ENCODE data around the gene SHISA7. TPM values are rescaled to one million over a fixed set of nuclear protein-coding genes. Genes with fewer than 3 reads are reported as not detected.

SHISA7 gene
- total RNA-seq, 4 donors from 2014 or later, result not detected

DNA sequence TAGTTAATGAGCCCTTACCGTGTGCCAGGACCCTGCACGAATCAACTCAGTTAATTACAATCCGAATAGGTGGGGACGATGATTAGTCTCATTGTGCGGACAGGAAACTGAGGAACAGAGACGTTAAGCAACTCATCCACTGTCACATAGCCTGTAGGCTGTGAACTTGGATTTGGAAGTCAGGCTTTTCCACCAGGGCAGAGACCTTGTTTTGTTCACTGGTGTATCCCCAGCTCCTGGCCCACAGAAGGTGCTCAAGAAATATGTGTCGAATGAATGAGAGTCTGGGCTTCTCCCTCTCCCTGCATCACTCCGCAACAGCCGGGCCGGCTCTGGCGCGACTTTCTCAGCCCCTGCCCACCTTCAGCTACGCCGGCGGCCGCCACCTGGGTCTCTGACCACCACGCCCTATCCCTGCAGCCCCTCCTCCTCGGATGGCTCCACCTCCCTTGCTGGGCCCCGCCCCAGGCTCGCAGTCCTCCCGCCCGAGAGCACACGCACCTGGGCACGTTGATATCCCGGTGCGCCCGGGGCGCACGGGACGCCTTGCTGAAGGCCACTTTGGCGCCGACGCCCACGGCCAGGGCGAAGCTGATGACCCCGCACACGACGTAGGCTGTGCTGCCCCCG lies 1.3 kb downstream of the SHISA7 start:
- H3K4me1 ChIP-seq, result peaks cover 0 to 24% (median 9%) of the 10 kb centered on the region in 4 donors
- no peak for DNase-seq
- TF ChIP-seq, protein P1, sequence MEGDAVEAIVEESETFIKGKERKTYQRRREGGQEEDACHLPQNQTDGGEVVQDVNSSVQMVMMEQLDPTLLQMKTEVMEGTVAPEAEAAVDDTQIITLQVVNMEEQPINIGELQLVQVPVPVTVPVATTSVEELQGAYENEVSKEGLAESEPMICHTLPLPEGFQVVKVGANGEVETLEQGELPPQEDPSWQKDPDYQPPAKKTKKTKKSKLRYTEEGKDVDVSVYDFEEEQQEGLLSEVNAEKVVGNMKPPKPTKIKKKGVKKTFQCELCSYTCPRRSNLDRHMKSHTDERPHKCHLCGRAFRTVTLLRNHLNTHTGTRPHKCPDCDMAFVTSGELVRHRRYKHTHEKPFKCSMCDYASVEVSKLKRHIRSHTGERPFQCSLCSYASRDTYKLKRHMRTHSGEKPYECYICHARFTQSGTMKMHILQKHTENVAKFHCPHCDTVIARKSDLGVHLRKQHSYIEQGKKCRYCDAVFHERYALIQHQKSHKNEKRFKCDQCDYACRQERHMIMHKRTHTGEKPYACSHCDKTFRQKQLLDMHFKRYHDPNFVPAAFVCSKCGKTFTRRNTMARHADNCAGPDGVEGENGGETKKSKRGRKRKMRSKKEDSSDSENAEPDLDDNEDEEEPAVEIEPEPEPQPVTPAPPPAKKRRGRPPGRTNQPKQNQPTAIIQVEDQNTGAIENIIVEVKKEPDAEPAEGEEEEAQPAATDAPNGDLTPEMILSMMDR (IDR thresholded peaks at IDR 0.05), result no peak
- no peak for TF ChIP-seq POLR2A (IDR thresholded peaks at IDR 0.05)
- H3K4me3 ChIP-seq, result no peak overlapping the region
- no peaks in the 10 kb centered on the region for H3K36me3 ChIP-seq
- no peaks in the 10 kb centered on the region for H3K9me3 ChIP-seq
- H3K27ac ChIP-seq, result no peak overlapping the region
- H3K27me3 ChIP-seq, result peaks cover 0 to 57% of the 10 kb centered on the region in 2 donors

DNA sequence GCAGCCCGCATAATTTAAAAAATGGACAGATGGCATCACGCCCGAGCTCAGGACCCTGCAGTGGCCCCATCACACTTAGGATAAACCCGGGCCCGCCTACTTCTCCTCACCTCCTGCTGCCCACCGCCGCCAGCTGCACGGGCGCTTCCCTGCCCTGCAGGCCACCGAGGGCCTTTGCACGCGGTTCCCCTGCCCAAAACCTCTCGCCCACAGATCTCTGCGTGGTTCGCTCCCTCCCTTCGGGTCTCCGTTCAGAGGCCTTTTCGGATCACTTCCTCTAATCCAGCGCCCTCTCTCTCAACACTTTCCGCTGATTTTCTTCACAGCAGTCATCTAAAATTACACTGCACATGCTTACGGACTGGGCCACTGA lies 1.8 kb downstream of the SHISA7 start:
- no peak for DNase-seq
- H3K36me3 ChIP-seq, result no peaks in the 10 kb centered on the region
- no peak overlapping the region for H3K27ac ChIP-seq
- H3K9me3 ChIP-seq, result no peaks in the 10 kb centered on the region
- H3K4me1 ChIP-seq, result peaks cover 0 to 24% (median 9%) of the 10 kb centered on the region in 4 donors
- peaks cover 0 to 57% of the 10 kb centered on the region in 2 donors for H3K27me3 ChIP-seq
- TF ChIP-seq, protein P1 (IDR thresholded peaks at IDR 0.05), result no peak
- no peak for TF ChIP-seq POLR2A (IDR thresholded peaks at IDR 0.05)
- H3K4me3 ChIP-seq, result no peak overlapping the region

DNA sequence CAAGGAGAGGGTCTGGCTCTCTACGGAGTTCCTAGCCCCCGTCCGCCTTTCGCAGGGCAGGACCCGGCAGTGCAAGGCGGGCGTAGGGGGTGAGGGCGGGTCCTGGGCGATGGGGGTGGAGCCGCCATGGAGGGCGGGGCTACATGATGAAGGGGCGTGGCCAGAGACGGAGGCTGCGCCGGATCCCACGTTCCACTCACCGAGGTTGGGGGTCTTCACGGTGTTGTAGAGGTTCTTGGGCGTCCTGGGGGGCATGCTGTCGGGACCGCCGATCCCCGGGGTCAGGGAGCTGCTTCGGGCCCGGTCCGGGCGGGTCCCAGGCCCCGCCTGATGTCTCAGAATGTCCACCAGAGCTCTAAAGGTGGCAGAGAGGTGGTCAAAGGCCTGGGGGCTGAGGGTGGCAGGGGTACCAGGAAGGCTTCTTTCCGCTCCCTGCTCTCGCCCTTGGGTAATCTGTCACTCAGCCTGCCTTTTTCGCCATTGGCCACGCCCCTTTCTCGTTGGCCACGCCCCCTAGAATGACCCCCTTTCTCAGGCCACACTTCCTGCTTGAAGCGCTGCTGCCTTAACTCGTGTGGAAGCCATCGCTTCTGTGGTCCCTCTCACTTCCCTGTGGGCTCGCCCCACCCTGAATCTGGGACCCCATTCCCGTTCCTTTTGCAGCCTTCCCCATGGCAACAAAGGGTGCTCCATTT lies 2.5 kb downstream of the SHISA7 start:
- peaks cover 0 to 57% of the 10 kb centered on the region in 2 donors for H3K27me3 ChIP-seq

DNA sequence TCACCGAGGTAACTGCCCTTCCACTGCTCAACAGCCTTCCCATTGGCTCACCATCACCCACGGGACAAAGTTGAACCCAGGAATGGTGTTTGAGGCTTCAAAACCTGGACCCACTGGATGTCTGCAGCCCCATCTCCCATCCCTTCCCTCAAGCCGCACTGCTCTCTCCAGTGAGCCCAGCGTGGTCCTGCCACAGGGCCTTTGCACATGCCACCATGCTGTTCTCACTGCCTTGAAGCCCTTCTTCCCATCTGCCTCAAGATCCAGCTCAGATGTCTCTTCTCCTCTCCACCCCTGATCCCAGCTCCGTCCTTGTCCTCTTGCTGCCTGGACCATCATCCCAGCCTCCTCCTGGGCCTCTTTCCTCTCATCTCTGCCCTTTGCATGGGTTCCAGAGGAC lies 4.0 kb downstream of the SHISA7 start:
- Histone ChIP-seq H3K27me3 (peaks cover 0 to 48% of the 10 kb centered on the region in 2 donors), H3K9me3 (no peaks in the 10 kb centered on the region), H3K27ac (no peak overlapping the region), H3K4me3 (no peak overlapping the region), H3K4me1 (peaks cover 0 to 24% (median 9%) of the 10 kb centered on the region in 4 donors), H3K36me3 (no peaks in the 10 kb centered on the region)
- TF ChIP-seq, protein P1 (IDR thresholded peaks at IDR 0.05), result no peak
- no peak for TF ChIP-seq POLR2A (IDR thresholded peaks at IDR 0.05)
- no peak for DNase-seq

More for the DNA sequence above, 2.5 kb downstream of the SHISA7 start:
- DNase-seq, result no peak
- Histone ChIP-seq H3K27ac (no peak overlapping the region), H3K9me3 (no peaks in the 10 kb centered on the region), H3K4me3 (no peak overlapping the region), H3K4me1 (peaks cover 0 to 24% (median 9%) of the 10 kb centered on the region in 4 donors), H3K36me3 (no peaks in the 10 kb centered on the region)
- TF ChIP-seq POLR2A (IDR thresholded peaks at IDR 0.05), result no peak
- TF ChIP-seq, protein P1 (IDR thresholded peaks at IDR 0.05), result no peak

DNA sequence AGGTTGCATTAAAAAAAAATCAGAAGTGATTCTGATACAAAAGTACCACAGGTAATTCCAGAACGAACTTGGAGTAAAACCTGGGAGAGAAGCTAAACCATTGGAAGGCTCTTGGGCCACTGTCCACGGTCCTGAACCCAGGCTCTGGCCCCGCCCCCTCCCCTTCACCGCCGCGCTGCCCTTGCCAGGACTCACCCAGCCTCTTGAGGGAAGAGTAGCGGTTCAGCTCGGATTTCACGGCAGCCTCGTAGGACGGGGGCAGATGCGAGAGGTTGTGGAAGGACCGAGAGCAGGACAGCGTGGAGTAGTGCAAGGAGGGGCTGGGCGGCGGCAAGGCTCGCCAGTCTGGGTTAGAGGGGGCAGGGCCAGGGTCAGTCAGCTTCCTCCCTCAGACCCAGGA lies 5.7 kb downstream of the SHISA7 start:
- H3K9me3 ChIP-seq, result no peaks in the 10 kb centered on the region
- no peak overlapping the region for H3K27ac ChIP-seq
- no peaks in the 10 kb centered on the region for H3K36me3 ChIP-seq
- H3K4me3 ChIP-seq, result no peak overlapping the region
- peaks cover 0 to 20% (median 9%) of the 10 kb centered on the region in 4 donors for H3K4me1 ChIP-seq
- H3K27me3 ChIP-seq, result peaks cover 0 to 45% of the 10 kb centered on the region in 2 donors
- TF ChIP-seq, protein P1 (IDR thresholded peaks at IDR 0.05), result no peak
- TF ChIP-seq POLR2A (IDR thresholded peaks at IDR 0.05), result no peak
- no peak for DNase-seq
